Transverse colon (tissue), 4 donors: ENCODE results near the gene ESYT2.

Source experiments
- POLR2AphosphoS5 ChIP-seq, 3 donors: sonication (generic); formaldehyde crosslinking; IDR thresholded peaks; one replicate each; pipeline ENCODE4 v1.6.1; 2016; ENCODE audit warnings: antibody characterized with exemption in 3 of 3
- TF ChIP-seq, protein P1 (sequence below), 5 experiments: fragments of 200-600 bp in 3 of 5; fragments of 450-650 bp in 2 of 5; sonication (generic) in 3 of 5; IDR thresholded peaks; 1 replicate in 2 of 5; 2 replicates in 3 of 5; pipeline ENCODE4 v1.5.1; 2016 to 2017; ENCODE audit warnings: antibody characterized with exemption in 5 of 5, inconsistent platforms in 3 of 5, mild to moderate bottlenecking in 2 of 5, moderate library complexity in 1 of 5

GRCh38 chr7:158865977-158866376, 36.7 kb upstream of the ESYT2 start:
- TF ChIP-seq, protein P1, sequence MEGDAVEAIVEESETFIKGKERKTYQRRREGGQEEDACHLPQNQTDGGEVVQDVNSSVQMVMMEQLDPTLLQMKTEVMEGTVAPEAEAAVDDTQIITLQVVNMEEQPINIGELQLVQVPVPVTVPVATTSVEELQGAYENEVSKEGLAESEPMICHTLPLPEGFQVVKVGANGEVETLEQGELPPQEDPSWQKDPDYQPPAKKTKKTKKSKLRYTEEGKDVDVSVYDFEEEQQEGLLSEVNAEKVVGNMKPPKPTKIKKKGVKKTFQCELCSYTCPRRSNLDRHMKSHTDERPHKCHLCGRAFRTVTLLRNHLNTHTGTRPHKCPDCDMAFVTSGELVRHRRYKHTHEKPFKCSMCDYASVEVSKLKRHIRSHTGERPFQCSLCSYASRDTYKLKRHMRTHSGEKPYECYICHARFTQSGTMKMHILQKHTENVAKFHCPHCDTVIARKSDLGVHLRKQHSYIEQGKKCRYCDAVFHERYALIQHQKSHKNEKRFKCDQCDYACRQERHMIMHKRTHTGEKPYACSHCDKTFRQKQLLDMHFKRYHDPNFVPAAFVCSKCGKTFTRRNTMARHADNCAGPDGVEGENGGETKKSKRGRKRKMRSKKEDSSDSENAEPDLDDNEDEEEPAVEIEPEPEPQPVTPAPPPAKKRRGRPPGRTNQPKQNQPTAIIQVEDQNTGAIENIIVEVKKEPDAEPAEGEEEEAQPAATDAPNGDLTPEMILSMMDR (IDR thresholded peaks at IDR 0.05): no peak
- no peak for TF ChIP-seq POLR2AphosphoS5 (IDR thresholded peaks at IDR 0.05)
